Pons (tissue), 1 donor: ENCODE results near the gene MYO9A.
A peak's percentile ranks its signal among the peaks of the same experiment; 100 is the strongest.

Experiments used
- DNase-seq: peaks from one replicate; pipeline ENCODE4 v3.0.0-alpha.2; 2016; ENCODE audit warnings: low spot score

MYO9A gene

GRCh38 chr15:71781965-71782265, 336.0 kb downstream of the MYO9A start:
- DNase-seq: no peak

DNA sequence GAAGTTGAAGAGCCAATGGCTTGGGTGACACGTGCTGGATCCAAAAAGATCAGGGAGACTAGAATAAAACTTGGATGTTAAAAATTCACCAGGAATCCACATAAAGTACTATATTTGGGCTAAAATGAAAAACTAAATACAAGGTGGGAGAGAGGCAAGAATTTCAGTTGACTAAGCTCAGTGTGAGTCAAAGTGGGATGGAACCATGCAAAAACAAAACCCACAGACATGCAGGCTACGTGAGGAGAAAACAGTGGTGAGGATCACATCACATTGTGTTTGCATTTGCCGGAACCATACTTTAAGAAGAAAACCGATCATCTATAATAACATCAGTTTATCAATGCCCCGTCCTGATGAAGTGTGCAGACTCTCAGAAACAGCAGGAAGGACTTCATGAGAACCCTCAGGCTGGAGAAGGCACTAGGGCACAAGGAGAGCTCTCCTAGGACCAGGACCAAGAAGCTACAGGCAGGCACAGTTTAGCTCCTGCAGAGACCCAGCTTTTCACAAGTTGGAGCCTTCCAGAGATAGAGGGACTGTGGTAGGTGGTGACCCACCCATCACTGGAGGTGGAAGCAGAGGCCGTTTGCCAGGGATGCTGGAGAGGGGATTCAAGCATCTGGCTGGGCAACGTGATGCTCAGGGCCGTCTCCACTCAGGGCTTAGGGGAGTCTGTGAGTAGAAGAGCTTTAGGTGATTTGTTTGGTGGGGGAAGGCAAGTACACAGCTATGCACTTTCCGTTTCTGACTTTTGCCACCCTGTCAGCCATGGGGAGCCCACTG, 336.6 kb downstream of the MYO9A start:
- no peak for DNase-seq

DNA sequence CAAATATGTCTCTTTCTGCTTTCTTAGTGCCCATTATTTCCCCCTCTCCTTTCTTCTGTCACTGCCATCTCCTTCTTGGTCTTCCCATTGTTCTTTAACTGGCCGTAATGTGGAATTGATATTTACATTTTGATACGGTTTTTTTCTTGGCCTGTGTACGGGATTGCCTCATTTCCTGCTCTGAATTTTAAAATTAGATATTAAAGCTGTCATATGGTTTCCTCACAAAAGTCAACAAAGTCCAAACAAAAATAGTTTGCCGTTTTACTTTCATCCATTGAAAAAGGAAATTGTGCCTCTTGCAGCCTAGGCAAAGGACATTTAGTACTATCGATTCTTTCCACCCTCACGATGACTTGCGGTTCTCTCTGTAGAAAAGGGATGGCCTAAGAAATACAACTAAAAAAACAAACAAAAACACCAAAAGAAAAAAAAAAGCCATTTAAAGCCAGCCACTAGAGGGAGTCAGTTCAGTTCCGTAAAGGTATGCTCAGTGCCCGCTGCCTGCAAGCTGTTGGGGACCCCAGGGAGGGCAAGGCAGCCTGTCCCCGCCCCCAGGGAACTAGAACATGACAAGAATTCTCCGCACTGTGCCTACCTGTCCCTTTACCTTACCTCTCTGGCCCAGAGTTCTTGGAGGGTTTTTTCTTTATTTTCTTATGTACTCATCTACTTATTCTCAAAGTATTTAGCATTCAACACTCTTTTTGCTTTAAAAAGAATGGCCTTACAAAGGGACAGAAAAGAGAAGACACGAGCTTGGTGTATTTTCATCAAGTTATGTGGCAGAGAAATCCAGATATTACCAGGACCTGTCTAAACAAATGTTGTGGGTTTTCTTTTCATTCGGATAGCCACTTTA, 337.6 kb downstream of the MYO9A start:
- DNase-seq: peak; percentile 24

DNA sequence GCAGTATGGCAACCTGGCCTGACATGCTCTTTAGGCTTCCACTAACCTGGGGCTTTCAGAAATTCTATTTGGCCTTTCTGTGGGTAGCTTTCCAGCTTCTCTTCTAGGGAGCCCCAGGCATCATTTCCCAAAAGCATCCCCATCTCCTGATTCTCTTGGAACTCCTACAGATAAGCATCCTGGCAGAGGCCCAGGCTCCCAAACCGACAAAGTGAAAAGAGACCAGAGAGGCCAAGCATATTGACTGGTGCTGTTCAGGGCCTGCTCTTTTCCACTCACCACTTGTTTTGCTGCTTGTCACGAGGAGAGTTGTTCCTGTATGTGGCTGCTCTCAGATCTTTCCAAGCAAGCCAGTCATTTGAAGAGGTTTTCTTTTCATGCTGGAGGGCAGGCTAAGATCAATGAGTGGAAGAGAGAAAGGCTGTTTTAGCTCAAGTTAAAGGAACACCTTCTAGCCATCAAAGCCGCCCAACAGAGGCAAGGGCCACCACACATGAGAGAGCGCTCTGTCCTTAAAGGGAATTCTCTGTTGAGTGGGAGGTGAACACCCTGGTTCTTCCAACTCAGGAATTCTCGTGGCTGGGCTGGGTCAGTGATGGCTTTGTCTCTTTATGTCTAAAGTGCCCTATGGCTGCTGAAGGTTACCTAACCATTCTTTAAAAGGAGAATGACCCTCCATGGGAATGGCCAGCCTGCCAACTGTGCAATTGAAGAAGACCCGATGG, 338.7 kb downstream of the MYO9A start:
- DNase-seq: no peak

- DNase-seq: no peak
Measured at GRCh38 chr15:71777216-71777943, 340.6 kb downstream of the MYO9A start.

GRCh38 chr15:71776304-71776703, 341.6 kb downstream of the MYO9A start:
- no peak for DNase-seq

DNA sequence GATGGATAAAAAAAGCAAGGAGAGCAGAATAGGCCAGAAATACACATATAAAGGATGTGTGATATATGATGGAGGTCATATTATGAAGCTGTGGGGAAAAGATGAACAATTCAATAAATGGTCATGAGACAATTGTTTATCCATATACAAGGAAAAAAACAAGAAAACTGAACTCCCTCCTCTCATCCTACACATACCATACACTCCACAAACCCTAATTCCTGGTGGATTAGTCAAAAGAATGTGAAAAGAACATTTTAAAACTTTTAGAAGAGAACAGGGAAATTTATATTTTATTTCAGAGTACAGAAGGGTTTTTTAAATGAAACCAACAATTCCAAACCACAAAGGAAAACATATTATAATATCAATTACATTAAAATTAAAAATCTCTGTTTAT, 342.1 kb downstream of the MYO9A start:
- no peak for DNase-seq

- no peak for DNase-seq
Measured at GRCh38 chr15:71773206-71773859, 344.6 kb downstream of the MYO9A start.
